ENCODE measurements around the gene CUL5. TPM values are rescaled to one million over a fixed set of nuclear protein-coding genes. Genes with fewer than 3 reads are reported as not detected.

CUL5 gene
- polyA plus RNA-seq, 1 donor (not counting 4 experiments of a cell fraction or from before 2014, with no cell fraction given), result 15.1 TPM

DNA sequence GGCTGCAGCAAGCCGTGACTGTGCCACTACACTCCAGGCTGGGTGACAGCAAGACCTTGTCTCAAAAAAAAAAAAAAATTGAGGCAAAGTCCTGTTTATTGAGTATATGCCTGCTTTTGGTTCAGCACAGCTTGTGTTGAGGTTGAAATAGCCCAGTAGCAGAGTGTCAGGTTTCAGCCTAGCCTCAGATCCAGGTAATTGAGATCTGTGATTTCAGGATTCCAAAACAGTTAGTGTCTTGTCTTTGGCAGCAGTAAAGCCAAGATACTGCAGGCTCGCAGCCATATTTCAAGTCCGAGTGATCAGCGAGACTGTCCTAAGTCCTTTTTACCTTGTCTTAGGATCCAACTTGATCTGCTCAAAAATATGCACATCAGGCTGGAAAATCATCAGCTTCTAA lies 27.0 kb downstream of the CUL5 start:
- DNase-seq (ENCODE audit: low read depth, low spot score) (no peak), FAIRE-seq (no peak)
- H3K36me3 ChIP-seq (ENCODE audit: control insufficient read depth in 2 of 2, extremely low read depth in 1 of 2, insufficient read depth in 2 of 2, low read length in 2 of 2), result peaks cover 8 to 11% of the 10 kb centered on the region in 2 experiments
- H2AFZ ChIP-seq (ENCODE audit: control insufficient read depth, low read length), result no peak overlapping the region
- dilution Hi-C loops (cut with MboI; ENCODE audit: extremely low pct_ligation_motif_present, low sequenced_read_pairs), result no loop called here
- no peak overlapping the region for H3K27ac ChIP-seq (ENCODE audit: control insufficient read depth, insufficient read depth, low read length)
- H3K9me3 ChIP-seq (ENCODE audit: control insufficient read depth, low read depth, low read length), result no peaks in the 10 kb centered on the region
- H3K4me1 ChIP-seq (ENCODE audit: control insufficient read depth, extremely low read depth, insufficient read depth, low read length), result no peaks in the 10 kb centered on the region
- H3K9me1 ChIP-seq (ENCODE audit: control insufficient read depth, extremely low read depth, insufficient read depth, low read length), result no peaks in the 10 kb centered on the region
- no peak overlapping the region for H3K9ac ChIP-seq (ENCODE audit: control insufficient read depth, extremely low read depth, insufficient read depth, low read length)
- H3K4me3 ChIP-seq (ENCODE audit: control insufficient read depth in 2 of 3, extremely low read depth in 1 of 3, insufficient read depth in 2 of 3, low read depth in 1 of 3, low read length in 3 of 3), result no peak overlapping the region
- H3K79me2 ChIP-seq (ENCODE audit: control insufficient read depth, insufficient read depth, low read length), result peaks cover 38% of the 10 kb centered on the region
- H4K20me1 ChIP-seq (ENCODE audit: control insufficient read depth, extremely low read depth, insufficient read depth, low read length), result no peaks in the 10 kb centered on the region
- no peaks in the 10 kb centered on the region for H3K27me3 ChIP-seq (ENCODE audit: control insufficient read depth, extremely low read depth, insufficient read depth, low read length)
- no peak overlapping the region for H3K4me2 ChIP-seq (ENCODE audit: control insufficient read depth, extremely low read depth, insufficient read depth, low read depth, low read length)
- TF ChIP-seq EZH2 (IDR thresholded peaks at IDR 0.05; ENCODE audit: low read length), result no peak
- TF ChIP-seq, protein P1, sequence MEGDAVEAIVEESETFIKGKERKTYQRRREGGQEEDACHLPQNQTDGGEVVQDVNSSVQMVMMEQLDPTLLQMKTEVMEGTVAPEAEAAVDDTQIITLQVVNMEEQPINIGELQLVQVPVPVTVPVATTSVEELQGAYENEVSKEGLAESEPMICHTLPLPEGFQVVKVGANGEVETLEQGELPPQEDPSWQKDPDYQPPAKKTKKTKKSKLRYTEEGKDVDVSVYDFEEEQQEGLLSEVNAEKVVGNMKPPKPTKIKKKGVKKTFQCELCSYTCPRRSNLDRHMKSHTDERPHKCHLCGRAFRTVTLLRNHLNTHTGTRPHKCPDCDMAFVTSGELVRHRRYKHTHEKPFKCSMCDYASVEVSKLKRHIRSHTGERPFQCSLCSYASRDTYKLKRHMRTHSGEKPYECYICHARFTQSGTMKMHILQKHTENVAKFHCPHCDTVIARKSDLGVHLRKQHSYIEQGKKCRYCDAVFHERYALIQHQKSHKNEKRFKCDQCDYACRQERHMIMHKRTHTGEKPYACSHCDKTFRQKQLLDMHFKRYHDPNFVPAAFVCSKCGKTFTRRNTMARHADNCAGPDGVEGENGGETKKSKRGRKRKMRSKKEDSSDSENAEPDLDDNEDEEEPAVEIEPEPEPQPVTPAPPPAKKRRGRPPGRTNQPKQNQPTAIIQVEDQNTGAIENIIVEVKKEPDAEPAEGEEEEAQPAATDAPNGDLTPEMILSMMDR (optimal IDR thresholded peaks at IDR 0.05 in 1 of 3, IDR thresholded peaks at IDR 0.05 in 1 of 3, conservative IDR thresholded peaks at IDR 0.05 in 1 of 3; ENCODE audit: extremely low read depth in 1 of 3, insufficient read depth in 2 of 3, low read length in 3 of 3), result no peak

DNA sequence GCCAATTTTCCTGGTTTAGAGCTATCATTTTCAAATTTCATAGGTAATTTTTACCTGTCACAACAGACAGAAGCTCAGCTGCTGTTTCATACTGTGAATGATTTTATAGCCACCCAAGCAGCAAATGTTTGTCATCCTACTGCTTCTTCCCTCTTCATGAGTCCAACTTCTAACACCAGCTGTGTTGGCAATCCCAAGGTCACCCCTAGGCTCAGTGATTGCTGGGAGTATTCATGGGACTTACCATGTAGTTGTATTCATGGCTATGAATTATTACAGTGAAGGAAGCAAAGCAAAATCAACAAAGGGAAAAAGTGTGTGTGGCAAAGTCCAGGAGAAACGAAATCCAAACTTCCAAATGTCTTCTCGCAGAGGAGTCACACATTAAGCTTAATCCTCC lies 28.5 kb downstream of the CUL5 start:
- Histone ChIP-seq H3K9me3 (ENCODE audit: control insufficient read depth, low read depth, low read length) (no peaks in the 10 kb centered on the region), H3K4me1 (ENCODE audit: control insufficient read depth, extremely low read depth, insufficient read depth, low read length) (no peaks in the 10 kb centered on the region), H3K9me1 (ENCODE audit: control insufficient read depth, extremely low read depth, insufficient read depth, low read length) (no peaks in the 10 kb centered on the region), H3K36me3 (ENCODE audit: control insufficient read depth in 2 of 2, extremely low read depth in 1 of 2, insufficient read depth in 2 of 2, low read length in 2 of 2) (peaks cover 8 to 11% of the 10 kb centered on the region in 2 experiments), H3K4me3 (ENCODE audit: control insufficient read depth in 2 of 3, extremely low read depth in 1 of 3, insufficient read depth in 2 of 3, low read depth in 1 of 3, low read length in 3 of 3) (no peak overlapping the region), H2AFZ (ENCODE audit: control insufficient read depth, low read length) (no peak overlapping the region), H4K20me1 (ENCODE audit: control insufficient read depth, extremely low read depth, insufficient read depth, low read length) (no peaks in the 10 kb centered on the region), H3K27ac (ENCODE audit: control insufficient read depth, insufficient read depth, low read length) (no peak overlapping the region), H3K9ac (ENCODE audit: control insufficient read depth, extremely low read depth, insufficient read depth, low read length) (no peak overlapping the region), H3K27me3 (ENCODE audit: control insufficient read depth, extremely low read depth, insufficient read depth, low read length) (no peaks in the 10 kb centered on the region), H3K79me2 (ENCODE audit: control insufficient read depth, insufficient read depth, low read length) (peaks cover 24% of the 10 kb centered on the region), H3K4me2 (ENCODE audit: control insufficient read depth, extremely low read depth, insufficient read depth, low read depth, low read length) (no peak overlapping the region)
- TF ChIP-seq, protein P1 (optimal IDR thresholded peaks at IDR 0.05 in 1 of 3, IDR thresholded peaks at IDR 0.05 in 1 of 3, conservative IDR thresholded peaks at IDR 0.05 in 1 of 3; ENCODE audit: extremely low read depth in 1 of 3, insufficient read depth in 2 of 3, low read length in 3 of 3), result no peak
- no peak for TF ChIP-seq EZH2 (IDR thresholded peaks at IDR 0.05; ENCODE audit: low read length)
- DNase-seq (ENCODE audit: low read depth, low spot score), result no peak
- FAIRE-seq, result no peak
- dilution Hi-C loops (cut with MboI; ENCODE audit: extremely low pct_ligation_motif_present, low sequenced_read_pairs), result no loop called here
